Ascending aorta (tissue), 2 donors: ENCODE measurements around the gene FBXW4. TPM values are rescaled to one million over a fixed set of nuclear protein-coding genes. Genes with fewer than 3 reads are reported as not detected.

Experiments
- DNase-seq, 2 donors: peaks; one replicate each; pipeline ENCODE4 v3.0.0-alpha.2; 2019; ENCODE audit warnings: low spot score in 2 of 2
- H3K27ac ChIP-seq, 2 donors: fragments of 200-600 bp; sonication (generic); one replicate each; pipeline ENCODE4 v1.5.1; 2016 to 2017; ENCODE audit warnings: mild to moderate bottlenecking in 1 of 2
- H3K27me3 ChIP-seq: fragments of 200-600 bp; sonication (generic); one replicate; pipeline ENCODE4 v1.5.1; 2017
- H3K36me3 ChIP-seq, 2 donors: fragments of 200-600 bp; sonication (generic); one replicate each; pipeline ENCODE4 v1.5.1; 2016
- H3K4me1 ChIP-seq, 2 donors: fragments of 200-600 bp; sonication (generic); one replicate each; pipeline ENCODE4 v1.5.1; 2016 to 2017; ENCODE audit warnings: mild to moderate bottlenecking in 1 of 2
- H3K4me3 ChIP-seq, 2 donors: fragments of 200-600 bp; sonication (generic); one replicate each; pipeline ENCODE4 v1.5.1; 2016 to 2017; ENCODE audit warnings: mild to moderate bottlenecking in 1 of 2
- H3K9me3 ChIP-seq, 2 donors: fragments of 200-600 bp; sonication (generic); one replicate each; pipeline ENCODE4 v1.5.1; 2016
- CTCF ChIP-seq, 3 experiments: fragments of 200-600 bp in 2 of 3; fragments of 450-650 bp in 1 of 3; sonication (generic) in 2 of 3; IDR thresholded peaks; one replicate each; pipeline ENCODE4 v1.5.1; 2016 to 2019; ENCODE audit warnings: antibody characterized with exemption in 3 of 3, mild to moderate bottlenecking in 1 of 3, moderate library complexity in 1 of 3
- intact Hi-C: fragments of 100-400 bp; cut with DNase I; formaldehyde crosslinking; loops from one replicate; pipeline ENCODE4 v1.15.1; 2023
- total RNA-seq: library from RNA; depleted of rRNA; stranded (reverse); fragments of >200 nt; gene quantifications from one replicate; pipeline ENCODE4 v1.1.0, GENCODE V29; 2016

FBXW4 gene
- total RNA-seq, 1 donor from 2014 or later = 21.3 TPM

GRCh38 chr10:101569622-101570427 is 125.1 kb downstream of the FBXW4 start:
- H3K4me1 ChIP-seq = peaks cover 0 to 17% of the 10 kb centered on the region in 2 donors
- no peak overlapping the region for H3K27ac ChIP-seq
- TF ChIP-seq CTCF (IDR thresholded peaks at IDR 0.05) = peak; percentile 69 to 98 (median 96)
- H3K9me3 ChIP-seq = peaks cover 0 to 7% of the 10 kb centered on the region in 2 donors
- intact Hi-C loops = loop anchor here (1.0 to 10.0 kb wide), 4 partner anchors 218 to 409 kb away; partner anchors contain the start of gene BTRC
- peaks cover 0 to 4% of the 10 kb centered on the region in 2 donors for H3K36me3 ChIP-seq
- peaks cover 12% of the 10 kb centered on the region for H3K27me3 ChIP-seq
- peak overlapping the region; percentile 66 to 77 for H3K4me3 ChIP-seq
- peak in 1 of 2 donors; percentile 85 for DNase-seq

GRCh38 chr10:101569323-101569621 is 125.7 kb downstream of the FBXW4 start:
- Histone ChIP-seq H3K36me3 (peaks cover 0 to 4% of the 10 kb centered on the region in 2 donors), H3K4me1 (peaks cover 0 to 17% of the 10 kb centered on the region in 2 donors), H3K4me3 (no peak overlapping the region), H3K27me3 (peaks cover 12% of the 10 kb centered on the region), H3K9me3 (peaks cover 0 to 7% of the 10 kb centered on the region in 2 donors), H3K27ac (no peak overlapping the region)
- intact Hi-C loops = loop anchor here (10.0 kb wide), 1 partner anchor 294 kb away; no protein-coding TSS in a partner anchor
- TF ChIP-seq CTCF (IDR thresholded peaks at IDR 0.05) = no peak
- DNase-seq = no peak

- Histone ChIP-seq H3K27me3 (peaks cover 12% of the 10 kb centered on the region), H3K36me3 (peaks cover 0 to 4% of the 10 kb centered on the region in 2 donors), H3K9me3 (peaks cover 0 to 7% of the 10 kb centered on the region in 2 donors), H3K4me3 (no peak overlapping the region), H3K4me1 (peaks cover 0 to 17% of the 10 kb centered on the region in 2 donors), H3K27ac (no peak overlapping the region)
- intact Hi-C loops = loop anchor here (10.0 kb wide), 1 partner anchor 293 kb away; no protein-coding TSS in a partner anchor
- DNase-seq = no peak
- TF ChIP-seq CTCF (IDR thresholded peaks at IDR 0.05) = no peak
Measured at GRCh38 chr10:101568054-101568745, 126.8 kb downstream of the FBXW4 start.

- Histone ChIP-seq H3K27me3 (peaks cover 12% of the 10 kb centered on the region), H3K36me3 (no peaks in the 10 kb centered on the region), H3K27ac (no peak overlapping the region), H3K9me3 (no peaks in the 10 kb centered on the region), H3K4me1 (peaks cover 0 to 17% of the 10 kb centered on the region in 2 donors), H3K4me3 (no peak overlapping the region)
- DNase-seq = no peak
- no peak for TF ChIP-seq CTCF (IDR thresholded peaks at IDR 0.05)
- intact Hi-C loops = loop anchor here (10.0 kb wide), 1 partner anchor 293 kb away; no protein-coding TSS in a partner anchor
Measured at GRCh38 chr10:101567165-101568006, 127.6 kb downstream of the FBXW4 start.
